ENCODE data around the gene BTK.

The BTK gene

GRCh38 chrX:101393530-101394305, 7.7 kb upstream of the BTK start:
- no peak for DNase-seq

GRCh38 chrX:101391831-101392230, 5.8 kb upstream of the BTK start:
- DNase-seq = no peak

GRCh38 chrX:101390664-101391525, 4.9 kb upstream of the BTK start, which contains the start of gene RPL36A:
Gene RPL36A, plus strand, starts transcription at chrX:101391011. Its CDS starts 33 bp downstream, at chrX:101391044.
- DNase-seq = peak; percentile 85

DNA sequence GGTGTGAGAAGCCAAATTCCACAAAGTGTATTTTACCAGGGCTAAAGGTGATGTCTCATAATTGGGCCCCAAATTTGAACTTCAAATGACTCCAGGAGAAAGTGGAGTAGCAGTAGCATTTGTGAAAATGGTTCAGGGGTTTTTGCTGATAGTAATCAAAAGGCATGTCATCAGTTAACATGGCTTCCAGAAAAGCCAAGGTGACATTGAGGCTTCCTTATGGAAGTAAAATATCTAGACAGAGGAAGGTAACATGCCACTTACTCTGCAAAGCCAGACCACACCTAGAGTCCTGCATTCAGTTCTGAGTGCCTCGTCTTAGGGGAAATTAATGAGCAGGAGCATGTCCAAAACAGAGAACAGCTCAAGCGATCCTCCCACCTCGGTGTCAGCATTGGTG, 2.6 kb upstream of the BTK start:
- DNase-seq = no peak

- no peak for DNase-seq
Measured at GRCh38 chrX:101386542-101386885, 523 bp upstream of the BTK start.

GRCh38 chrX:101385026-101385684, 836 bp downstream of the BTK start:
- no peak for DNase-seq

- no peak for DNase-seq
Measured at GRCh38 chrX:101383679-101384205, 2.2 kb downstream of the BTK start.

DNA sequence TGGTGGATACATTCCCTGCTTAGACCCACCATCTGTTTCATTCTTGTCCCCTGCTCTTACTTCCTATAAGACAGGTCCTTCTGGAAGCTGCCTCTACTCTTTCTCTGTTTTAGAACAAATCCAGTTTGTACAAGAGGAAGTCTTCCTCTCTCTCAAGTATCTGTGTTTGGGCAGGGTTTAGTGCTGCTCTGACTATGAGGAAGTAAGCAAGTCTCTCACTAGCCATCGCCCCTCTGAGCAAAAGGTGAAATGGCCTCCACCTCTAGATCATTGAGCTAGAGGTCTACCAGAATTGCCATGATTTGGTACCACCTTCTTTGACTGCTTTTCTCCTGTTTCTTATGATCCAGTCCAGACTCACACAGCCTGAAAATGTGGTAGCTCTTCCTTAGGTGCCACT, 8.4 kb downstream of the BTK start:
- no peak for DNase-seq

DNA sequence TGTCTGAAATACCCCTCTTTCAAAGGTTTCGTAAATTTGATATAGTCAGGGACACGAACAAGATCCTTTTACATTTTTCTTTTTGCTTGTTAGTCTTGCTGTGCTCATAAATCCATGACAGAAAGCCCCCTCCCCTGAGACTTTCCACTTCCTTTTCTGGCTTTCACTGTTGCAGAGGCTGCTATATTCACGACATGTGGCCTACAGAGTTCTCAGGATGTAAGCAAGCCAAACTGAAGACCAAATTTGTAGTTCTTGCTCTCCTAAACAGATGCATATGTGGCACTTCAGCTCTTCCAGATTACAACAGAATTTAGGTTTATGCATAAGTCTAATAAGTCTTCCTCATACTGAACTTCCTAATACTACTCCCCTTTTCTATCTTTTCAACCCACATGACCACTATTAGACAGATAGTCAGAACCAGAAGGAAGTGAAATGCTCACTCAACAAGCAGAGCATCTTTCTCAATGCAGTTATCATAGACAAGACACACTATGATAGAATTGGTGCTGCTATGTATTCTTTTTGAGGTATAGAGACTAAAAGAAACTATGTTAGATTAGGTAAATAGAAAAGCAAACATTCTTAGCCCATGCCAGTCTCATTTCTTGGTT, 15.0 kb downstream of the BTK start:
- no peak for DNase-seq

- DNase-seq = no peak
Measured at GRCh38 chrX:101369687-101370086, 16.3 kb downstream of the BTK start.

DNA sequence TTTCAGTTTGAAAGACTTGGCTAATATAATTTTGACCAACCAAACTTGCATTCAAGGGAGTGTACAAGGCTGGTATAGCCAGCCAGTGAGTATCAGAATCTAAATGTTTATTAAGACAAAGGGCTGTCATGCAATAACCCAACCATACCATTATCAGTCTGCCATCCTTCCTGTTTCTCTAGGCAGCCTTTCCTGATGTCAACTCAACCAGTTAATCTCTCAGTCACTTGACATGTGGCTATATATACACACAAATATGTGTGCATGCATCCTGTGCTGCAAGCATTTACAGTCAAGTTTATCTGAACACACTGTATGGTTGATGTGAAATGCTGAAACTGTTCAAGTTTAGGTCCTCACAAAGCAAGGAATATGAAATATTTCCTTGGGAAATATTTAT, 17.2 kb downstream of the BTK start:
- no peak for DNase-seq

DNA sequence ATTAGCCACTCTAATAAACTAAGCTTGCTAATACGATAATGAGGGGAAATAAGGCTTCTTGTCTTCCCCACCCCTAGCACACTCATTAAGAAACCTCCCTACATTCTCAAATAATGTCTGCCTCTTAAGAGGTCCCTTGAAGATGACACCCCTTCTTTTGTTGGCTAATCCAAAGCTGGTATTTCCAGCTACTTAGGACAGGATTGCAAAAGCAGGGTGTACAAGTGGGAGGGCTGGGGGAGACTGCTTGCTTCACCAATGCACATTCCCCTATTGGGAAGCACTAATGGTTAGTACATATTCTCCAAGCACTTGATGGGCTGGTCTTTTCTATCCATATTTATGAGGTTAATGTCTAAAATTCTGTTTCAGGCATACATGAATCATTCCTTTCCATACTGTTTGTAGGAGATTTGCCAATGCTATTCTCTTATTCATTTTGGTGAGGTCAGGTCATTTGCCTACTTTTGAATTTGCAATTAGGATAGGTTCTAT, 20.6 kb downstream of the BTK start:
- DNase-seq = no peak

- DNase-seq = no peak
Measured at GRCh38 chrX:101362757-101363156, 23.2 kb downstream of the BTK start.

DNA sequence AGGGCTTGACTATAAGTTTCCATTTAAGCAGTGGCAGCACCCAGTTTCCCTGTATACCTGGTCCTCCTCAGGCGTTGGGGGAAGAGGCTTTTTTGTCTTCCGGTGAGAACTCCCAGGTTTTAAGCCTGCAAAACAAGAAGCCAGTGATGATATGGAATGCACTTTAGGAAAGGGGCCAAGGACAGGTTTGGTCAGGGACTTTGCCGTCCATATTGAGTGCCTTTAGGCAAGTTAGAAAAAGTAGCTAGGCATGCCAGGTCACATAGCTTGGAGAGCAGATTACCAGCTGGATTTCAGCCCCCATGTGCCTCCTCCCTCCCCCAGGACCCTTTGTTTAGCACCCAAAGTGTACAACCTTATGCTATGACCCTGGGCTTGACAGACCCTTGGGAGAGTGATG, 23.9 kb downstream of the BTK start:
- no peak for DNase-seq

- no peak for DNase-seq
Measured at GRCh38 chrX:101360390-101360789, 25.6 kb downstream of the BTK start.

DNA sequence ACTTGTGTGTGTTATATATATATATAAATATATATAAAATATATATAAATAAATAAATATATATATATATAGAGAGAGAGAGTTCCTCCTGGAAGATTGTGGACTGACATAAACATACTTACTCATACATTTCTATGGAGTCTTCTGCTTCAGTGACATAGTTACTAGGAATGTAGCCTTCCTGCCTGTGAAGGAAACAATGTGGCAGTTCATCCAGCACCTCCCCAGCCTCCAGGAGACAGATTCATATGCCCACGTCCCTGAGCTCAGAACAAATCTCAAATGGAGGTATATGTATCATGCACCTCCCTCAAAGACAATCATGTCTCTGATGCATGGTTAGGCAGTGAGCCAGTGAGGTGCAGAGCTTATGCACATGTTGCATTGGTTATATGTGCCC, 26.0 kb downstream of the BTK start:
- no peak for DNase-seq

DNA sequence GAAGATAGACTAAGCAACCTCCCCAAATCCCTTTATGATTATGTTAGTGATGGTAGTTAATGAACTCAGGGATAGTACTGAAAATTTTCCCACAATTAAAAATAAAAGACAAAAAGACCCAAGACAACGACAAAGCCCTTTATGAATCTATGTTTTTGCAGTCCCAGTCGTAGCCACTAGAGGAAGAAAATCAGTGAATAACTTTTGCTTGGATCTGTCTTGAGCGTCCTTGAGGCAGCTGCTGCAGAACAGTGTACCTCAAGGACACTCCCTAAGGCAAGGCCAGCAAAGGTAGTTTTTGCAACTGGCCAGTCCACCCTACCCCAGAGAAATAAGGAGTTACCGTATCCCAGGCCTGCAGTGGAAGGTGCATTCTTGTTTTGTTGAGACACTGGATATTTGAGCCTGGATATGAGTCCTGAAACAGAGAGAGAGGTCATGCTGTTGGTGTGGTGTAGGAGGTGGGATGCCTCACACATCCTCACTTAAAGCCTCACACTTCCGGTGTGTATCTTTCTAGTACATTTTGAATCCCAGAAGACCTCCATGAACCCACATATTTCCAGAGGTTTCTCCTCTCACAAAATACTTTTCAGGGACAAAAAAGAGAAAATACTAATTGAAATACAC, 28.7 kb downstream of the BTK start:
- DNase-seq = no peak

- no peak for DNase-seq
Measured at GRCh38 chrX:101349193-101349562, 36.8 kb downstream of the BTK start.

GRCh38 chrX:101348452-101349192, 37.4 kb downstream of the BTK start, which contains the start of gene TIMM8A:
Gene TIMM8A, minus strand, starts transcription at chrX:101348742. Its CDS starts 78 bp downstream, at chrX:101348664.
- peak; percentile 73 for DNase-seq

DNA sequence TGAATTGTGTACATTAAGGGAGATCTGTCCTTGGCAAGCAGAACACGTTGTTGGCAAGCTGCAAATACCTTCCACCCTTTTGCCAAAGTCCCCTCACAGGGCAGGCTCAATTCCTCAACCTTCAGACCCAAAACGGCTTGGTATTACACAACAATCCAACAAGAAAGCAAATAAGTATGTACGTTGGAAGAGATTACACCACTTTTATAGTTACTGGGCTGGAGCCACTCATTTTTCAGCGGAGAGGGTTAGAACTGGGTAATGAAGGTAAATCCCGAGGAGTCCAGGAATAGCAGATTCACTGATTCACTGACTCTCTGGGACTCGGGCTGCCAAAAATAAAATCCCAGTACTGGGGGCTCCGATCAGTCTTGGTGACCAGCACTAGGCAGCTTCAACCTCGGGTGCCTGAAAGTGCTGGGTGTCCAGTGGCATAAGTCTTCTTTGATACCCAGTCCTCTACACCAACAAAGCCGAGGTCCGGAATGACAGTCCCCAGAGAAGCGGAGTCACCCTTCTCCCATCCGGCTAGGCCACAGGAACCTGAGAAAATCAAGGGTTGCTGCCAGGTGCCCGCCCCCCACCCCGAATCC, 38.0 kb downstream of the BTK start:
- no peak for DNase-seq

DNA sequence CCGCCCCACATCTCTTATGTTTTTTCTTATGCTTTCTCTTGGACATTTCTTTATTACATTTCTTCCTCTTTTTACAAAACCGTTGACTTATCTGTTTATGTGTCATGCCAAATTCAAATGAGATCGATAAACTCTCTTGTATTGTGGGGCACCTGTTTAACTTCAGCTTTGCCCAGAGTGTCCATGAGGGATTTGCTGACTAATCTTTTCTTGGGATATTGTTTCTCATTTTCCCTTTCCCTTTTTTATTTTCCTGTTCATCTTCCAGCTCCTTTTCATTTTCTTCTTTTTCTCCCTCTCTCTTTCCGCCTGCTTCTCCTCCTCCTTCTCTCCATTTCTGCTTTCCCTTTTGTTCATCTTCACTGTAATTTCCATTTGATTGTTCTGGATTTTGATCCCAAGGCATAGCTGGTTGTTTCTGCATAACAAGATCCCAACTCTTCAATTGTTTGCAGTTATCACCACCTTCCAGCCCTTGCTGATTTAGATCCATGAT, 48.2 kb downstream of the BTK start:
- no peak for DNase-seq

Data from CD4-positive, alpha-beta T cell treated with Interleukin-12 subunit alpha and Interleukin-12 subunit beta, for 1 hour (primary cell).